A673 (cell line): ENCODE measurements around the gene MED15. TPM values are rescaled to one million over a fixed set of nuclear protein-coding genes. Genes with fewer than 3 reads are reported as not detected.
A peak's percentile ranks its signal among the peaks of the same experiment; 100 is the strongest.

Experiments used
- BruUV-seq: library from RNA; stranded (reverse); fragments of 400-500 nt; replicated peaks from 2 replicates; lab custom pipeline; 2021; lab: Mats Ljungman, UMichigan
- CTCF ChIA-PET: fragments of 300-600 bp; sonication (Branson Sonifier 250); formaldehyde crosslinking; loops from one replicate; lab custom pipeline; 2022; ENCODE audit warnings: antibody characterized with exemption; lab: Charles Lee
- POLR2A ChIA-PET: fragments of 300-600 bp; sonication (Branson Sonifier 250); formaldehyde crosslinking; loops from one replicate; lab custom pipeline; 2022; ENCODE audit warnings: antibody characterized with exemption; ENCODE audit not compliant: low non-redundant PET; lab: Charles Lee
- DNase-seq: peaks from one replicate; pipeline ENCODE4 v3.0.0-alpha.2; 2015; ENCODE audit warnings: low spot score
- H3K27ac ChIP-seq: fragments of 200-600 bp; sonication (generic); 2 replicates; pipeline ENCODE4 v1.5.1; 2016; ENCODE audit warnings: mixed run types, low read depth, mild to moderate bottlenecking, mixed read lengths, antibody characterized with exemption, low read length; ENCODE audit not compliant: poor library complexity, severe bottlenecking
- H3K27me3 ChIP-seq: fragments of 200-600 bp; sonication (generic); replicated peaks from 2 replicates; pipeline ENCODE4 v1.6.1; 2017; ENCODE audit warnings: mixed run types, low read depth, mild to moderate bottlenecking, mixed read lengths, antibody characterized with exemption, low read length; ENCODE audit not compliant: insufficient read depth, poor library complexity
- H3K36me3 ChIP-seq: fragments of 200-600 bp; sonication (generic); 2 replicates; pipeline ENCODE4 v1.6.1; 2016; ENCODE audit warnings: mixed run types, mild to moderate bottlenecking, mixed read lengths, antibody characterized with exemption, low read length; ENCODE audit not compliant: insufficient read depth, poor library complexity, severe bottlenecking
- H3K4me1 ChIP-seq: fragments of 200-600 bp; sonication (generic); 2 replicates; pipeline ENCODE4 v1.6.1; 2017; ENCODE audit warnings: mixed run types, mild to moderate bottlenecking, mixed read lengths, antibody characterized with exemption, low read length; ENCODE audit not compliant: insufficient read depth, poor library complexity, severe bottlenecking
- H3K4me3 ChIP-seq: fragments of 200-600 bp; sonication (generic); 2 replicates; pipeline ENCODE4 v1.5.1; 2016; ENCODE audit warnings: low read depth, mixed run types, mild to moderate bottlenecking, mixed read lengths, low read length; ENCODE audit not compliant: poor library complexity, severe bottlenecking
- H3K9me3 ChIP-seq: fragments of 200-600 bp; sonication (generic); 2 replicates; pipeline ENCODE4 v1.6.1; 2016; ENCODE audit warnings: mixed run types, low read depth, mild to moderate bottlenecking, mixed read lengths, antibody characterized with exemption, low read length; ENCODE audit not compliant: poor library complexity, severe bottlenecking
- CTCF ChIP-seq: fragments of 300-800, 200-600 bp; sonication (generic); conservative IDR thresholded peaks from 2 replicates; pipeline ENCODE4 v1.5.1; 2017; ENCODE audit warnings: low read depth, mild to moderate bottlenecking, antibody characterized with exemption, low read length, moderate library complexity, mixed read lengths
- EZH2 ChIP-seq: fragments of 200-600 bp; sonication (generic); IDR thresholded peaks from 2 replicates; pipeline ENCODE4 v1.6.1; 2017; ENCODE audit warnings: borderline replicate concordance, low read depth, mild to moderate bottlenecking, mixed read lengths, antibody characterized with exemption, low read length; ENCODE audit not compliant: poor library complexity, severe bottlenecking
- intact Hi-C: fragments of 100-400 bp; cut with micrococcal nuclease; formaldehyde crosslinking; loops from one replicate; pipeline ENCODE4 v1.10.0; 2022; ENCODE audit not compliant: unreplicated experiment
- total RNA-seq: library from RNA; stranded (reverse); gene quantifications from 2 replicates; pipeline ENCODE4 v1.2.3, GENCODE V29; 2021

Gene MED15
- total RNA-seq, 1 experiment from 2014 or later = 96.2 TPM

- CTCF ChIA-PET = no interaction called here
- no TSS peak for BruUV-seq
- intact Hi-C loops = loop anchor here (5.0 kb wide), 1 partner anchor 40 kb away; no protein-coding TSS in a partner anchor
- DNase-seq = no peak
- POLR2A ChIA-PET = no interaction called here
- Histone ChIP-seq H3K27me3 (no peaks in the 10 kb centered on the region), H3K4me1 (peaks cover 64% of the 10 kb centered on the region), H3K36me3 (peaks cover 6% of the 10 kb centered on the region), H3K9me3 (no peaks in the 10 kb centered on the region), H3K27ac (no peak overlapping the region), H3K4me3 (no peak overlapping the region)
- TF ChIP-seq CTCF (no peak), EZH2 (no peak)
Measured at GRCh38 chr22:20522134-20523004, 15.0 kb downstream of the MED15 start.

- H3K4me3 ChIP-seq = no peak overlapping the region
- intact Hi-C loops = loop anchor here (5.0 kb wide), 1 partner anchor 39 kb away; no protein-coding TSS in a partner anchor
- peaks cover 58% of the 10 kb centered on the region for H3K4me1 ChIP-seq
- H3K36me3 ChIP-seq = peaks cover 11% of the 10 kb centered on the region
- no peak for DNase-seq
- no peaks in the 10 kb centered on the region for H3K27me3 ChIP-seq
- no peak for TF ChIP-seq CTCF
- no peaks in the 10 kb centered on the region for H3K9me3 ChIP-seq
- POLR2A ChIA-PET = no interaction called here
- H3K27ac ChIP-seq = peak overlapping the region; percentile 77
- CTCF ChIA-PET = no interaction called here
- BruUV-seq = no TSS peak
Measured at GRCh38 chr22:20523086-20523983, 15.9 kb downstream of the MED15 start.

GRCh38 chr22:20524004-20524481 is 16.6 kb downstream of the MED15 start:
- peaks cover 52% of the 10 kb centered on the region for H3K4me1 ChIP-seq
- H3K9me3 ChIP-seq = no peaks in the 10 kb centered on the region
- no peak overlapping the region for H3K4me3 ChIP-seq
- peak overlapping the region; percentile 77 for H3K27ac ChIP-seq
- TF ChIP-seq CTCF (no peak), EZH2 (no peak)
- BruUV-seq = no TSS peak
- ChIA-PET POLR2A (no interaction called here), CTCF (no interaction called here)
- H3K27me3 ChIP-seq = no peaks in the 10 kb centered on the region
- intact Hi-C loops = loop anchor here (5.0 kb wide), 1 partner anchor 38 kb away; no protein-coding TSS in a partner anchor
- H3K36me3 ChIP-seq = peaks cover 11% of the 10 kb centered on the region
- DNase-seq = no peak
